HG03432 (cell line): ENCODE data around the gene AATF.
"Not testable (repeated sequence)": the region's sequence is repeated elsewhere in the genome, so short reads cannot be mapped to it uniquely, and the experiment has no call there.

Experiments used
- ATAC-seq: cut with Tn5 transposase; IDR thresholded peaks from one replicate; pipeline ENCODE4 v1.9.1; 2021; ENCODE audit warnings: mild to moderate bottlenecking, moderate library complexity; ENCODE audit not compliant: unreplicated experiment

AATF gene

GRCh38 chr17:37069087-37069486, 120.3 kb downstream of the AATF start:
- no peak for ATAC-seq

GRCh38 chr17:37073464-37073863, 124.7 kb downstream of the AATF start:
- ATAC-seq, result not testable (repeated sequence)

DNA sequence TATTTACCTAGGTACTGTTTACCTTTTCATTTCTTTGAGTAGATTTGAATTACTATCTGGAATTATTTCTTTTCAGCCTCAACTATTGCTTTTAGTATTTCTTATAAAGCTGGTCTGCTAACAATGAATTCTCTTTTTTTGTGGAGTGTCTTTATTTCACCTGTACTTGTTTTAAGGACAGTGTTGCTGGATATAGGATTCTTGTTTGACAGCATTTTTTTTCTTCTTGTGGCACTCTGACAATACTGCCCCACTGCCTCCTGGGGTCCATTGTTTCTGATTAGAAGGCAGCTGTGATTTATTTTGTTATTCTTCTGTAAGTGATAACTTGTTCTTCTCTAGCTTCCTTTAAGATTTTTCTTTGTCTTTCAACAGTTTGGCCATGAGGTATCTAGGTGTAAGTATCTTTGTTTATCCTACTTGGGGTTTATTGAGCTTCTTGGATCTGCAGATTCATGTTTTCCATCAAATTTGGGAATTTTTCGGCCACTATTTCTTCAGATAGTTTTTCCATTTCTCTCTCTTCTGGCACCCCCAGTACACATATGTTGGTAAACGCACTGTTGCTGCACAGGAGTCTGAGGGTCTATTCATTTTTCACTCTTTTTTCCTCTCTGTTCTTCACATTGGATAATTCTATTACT, 130.4 kb downstream of the AATF start:
- ATAC-seq, result no peak

GRCh38 chr17:37079735-37080134, 131.0 kb downstream of the AATF start:
- ATAC-seq, result no peak

DNA sequence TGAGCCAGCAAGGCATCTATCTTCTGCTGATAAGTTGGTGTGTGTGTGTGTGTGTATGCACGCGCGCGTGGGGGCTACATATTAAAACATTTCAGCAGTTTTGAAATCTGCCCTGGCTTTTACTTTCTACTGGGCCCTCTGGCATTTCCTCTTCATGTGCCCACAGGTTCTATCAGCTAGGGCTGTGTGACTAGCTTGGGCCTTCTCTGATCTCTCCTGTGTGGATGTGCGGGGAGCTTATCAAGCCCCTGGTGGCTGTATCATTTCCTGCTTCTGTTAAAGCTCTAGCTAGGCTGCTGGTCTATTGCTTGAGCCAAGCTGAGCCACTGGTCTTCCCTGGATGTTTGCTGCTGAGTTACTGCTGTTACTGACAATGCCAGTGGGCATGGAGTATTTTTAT, 132.5 kb downstream of the AATF start:
- no peak for ATAC-seq

DNA sequence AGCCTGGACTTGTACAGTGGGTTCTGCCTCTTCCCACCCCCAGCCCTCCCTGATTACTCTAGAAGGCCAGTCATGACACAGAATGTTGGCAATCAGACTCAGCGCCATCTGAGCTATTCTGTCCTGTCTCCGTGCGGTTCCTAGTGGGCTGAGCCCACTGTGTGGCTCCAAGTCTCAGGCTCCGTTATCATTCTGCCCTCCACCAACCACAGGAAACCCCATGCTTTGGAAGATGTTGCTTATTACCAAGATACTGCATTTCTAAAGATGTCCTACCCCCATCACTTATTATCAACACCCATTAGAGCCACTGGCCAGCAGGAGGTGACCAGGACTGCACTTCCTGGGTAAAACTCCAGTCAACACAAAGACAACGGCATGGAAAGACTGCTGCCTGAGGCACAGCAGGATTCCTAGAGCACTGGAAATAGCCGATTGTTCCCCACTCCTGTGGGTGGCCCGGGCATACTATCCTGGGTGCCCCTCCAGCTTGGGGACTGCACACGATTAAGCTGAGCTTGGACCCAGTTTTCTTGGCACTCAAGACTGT, 133.6 kb downstream of the AATF start:
- ATAC-seq, result no peak

DNA sequence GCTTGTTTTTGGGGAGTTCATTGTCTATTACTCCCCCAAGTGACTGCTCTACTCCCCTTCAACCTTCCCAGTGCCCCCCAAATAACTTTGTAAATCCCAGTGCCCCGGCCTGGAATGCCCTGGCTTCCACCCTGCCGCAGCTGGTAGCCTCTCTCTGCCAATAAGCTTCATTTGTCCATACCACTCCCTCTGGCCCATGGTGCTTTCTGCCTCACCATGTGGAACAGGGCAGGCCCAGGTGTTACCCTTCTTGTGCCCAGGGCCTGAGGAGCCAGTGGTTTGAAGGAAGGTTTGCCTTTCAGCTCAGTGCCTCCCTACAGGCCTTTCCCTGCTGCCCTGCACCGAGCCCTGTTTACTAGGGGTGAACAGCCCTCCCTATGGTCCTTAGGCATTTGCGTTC, 134.2 kb downstream of the AATF start:
- no peak for ATAC-seq

DNA sequence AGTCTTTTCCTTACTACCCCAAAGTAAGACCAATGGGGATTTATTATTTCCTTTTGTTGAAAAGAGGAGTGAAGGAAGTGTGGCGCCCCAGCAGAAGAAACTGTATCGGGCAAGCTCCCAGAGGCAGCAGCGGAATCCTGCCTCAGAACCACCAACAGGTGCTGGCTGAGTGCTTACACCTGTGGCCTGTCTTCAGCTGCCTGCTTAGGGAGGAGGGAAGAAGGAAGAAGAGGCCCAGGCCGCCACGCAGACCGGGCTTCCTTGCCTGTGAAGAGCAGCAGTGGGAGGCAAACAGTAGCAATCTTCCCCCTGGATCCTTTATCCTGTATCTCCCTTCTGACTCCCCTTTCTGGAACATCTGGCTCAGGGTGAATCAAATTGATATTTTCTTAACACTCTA, 134.7 kb downstream of the AATF start:
- ATAC-seq, result no peak

- no peak for ATAC-seq
Observed at GRCh38 chr17:37084372-37084771, 135.6 kb downstream of the AATF start.

DNA sequence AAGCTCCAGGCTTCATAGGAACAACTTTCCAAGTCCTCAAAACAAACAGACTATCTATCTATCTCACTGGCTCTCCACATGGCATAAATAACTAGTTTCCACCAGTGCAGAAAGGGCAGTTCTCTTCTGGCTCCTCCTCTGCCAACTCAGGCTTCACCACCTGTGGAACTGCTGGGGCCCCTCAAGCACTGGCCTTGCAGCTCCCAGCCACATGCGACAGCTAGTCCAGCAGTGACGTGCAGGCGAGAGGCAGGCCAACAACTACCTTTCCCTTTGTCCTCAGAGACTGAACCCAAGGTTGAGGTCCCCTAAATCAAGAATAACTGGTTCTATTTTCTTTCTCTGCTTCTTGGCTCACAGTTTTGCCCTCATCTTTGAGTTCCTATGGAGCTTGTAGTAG, 137.6 kb downstream of the AATF start:
- ATAC-seq, result no peak

- ATAC-seq, result no peak
Observed at GRCh38 chr17:37086948-37087347, 138.2 kb downstream of the AATF start.

- no peak for ATAC-seq
Observed at GRCh38 chr17:37087683-37088082, 138.9 kb downstream of the AATF start.

- no peak for ATAC-seq
Observed at GRCh38 chr17:37088459-37088858, 139.7 kb downstream of the AATF start.

DNA sequence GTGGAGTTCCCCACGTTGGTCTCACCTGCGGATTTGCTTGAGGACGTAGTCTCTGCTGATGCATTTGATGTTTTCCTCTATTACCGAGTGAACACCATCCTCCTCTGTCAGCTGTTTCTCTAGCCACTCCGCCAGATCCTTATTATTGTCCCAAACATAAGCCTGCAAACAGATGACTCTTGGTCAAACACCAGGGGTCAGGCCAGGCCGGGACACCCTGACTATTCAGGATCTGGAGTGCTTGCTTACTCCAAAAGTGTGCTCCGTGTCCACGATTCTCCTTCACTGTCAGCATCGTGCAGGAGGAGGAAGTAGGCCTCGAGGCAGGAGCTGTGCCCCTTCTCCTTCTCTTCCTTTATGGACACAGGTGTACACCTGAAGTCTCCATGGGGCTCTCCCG, 140.2 kb downstream of the AATF start:
- ATAC-seq, result no peak

DNA sequence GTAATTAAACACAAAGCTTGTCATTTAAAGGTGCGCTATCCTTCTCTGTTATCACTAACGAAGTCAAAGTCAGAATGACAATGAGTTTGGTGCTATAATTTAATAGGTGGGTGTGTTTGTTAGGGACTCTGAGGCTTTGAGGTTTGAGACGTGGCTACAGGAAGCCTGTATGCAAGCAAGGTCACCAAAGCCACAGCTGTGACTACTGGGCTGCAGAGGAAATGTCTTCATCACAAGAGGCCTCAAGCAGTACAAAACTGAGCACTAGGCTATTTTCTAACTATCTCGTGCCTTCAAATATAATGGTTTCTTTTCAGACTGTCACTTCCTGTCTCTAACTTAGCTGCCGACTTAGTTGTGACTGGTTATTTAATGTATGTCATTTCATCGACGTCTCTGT, 141.2 kb downstream of the AATF start:
- ATAC-seq, result no peak

DNA sequence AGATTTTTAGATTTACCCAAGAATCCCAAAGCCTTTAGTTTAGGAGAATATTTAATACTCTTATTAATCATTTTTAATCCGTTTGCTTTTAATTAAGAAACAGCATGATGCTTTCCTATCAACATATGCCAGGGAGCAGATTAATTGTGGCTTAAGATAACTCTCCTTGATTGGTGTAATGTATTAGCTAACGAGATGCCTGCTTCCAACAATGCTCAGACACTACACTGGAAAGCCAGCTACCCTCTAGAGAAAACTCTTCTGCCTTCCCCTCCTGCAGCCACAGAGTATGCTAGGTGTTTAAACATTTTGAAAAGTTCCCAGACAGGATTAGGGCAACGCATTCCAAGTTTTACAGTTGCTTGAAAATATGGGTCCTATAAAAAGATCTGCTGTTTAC, 142.2 kb downstream of the AATF start:
- no peak for ATAC-seq

GRCh38 chr17:37092071-37092470, 143.3 kb downstream of the AATF start:
- no peak for ATAC-seq

GRCh38 chr17:37092701-37093100, 143.9 kb downstream of the AATF start:
- no peak for ATAC-seq

- no peak for ATAC-seq
Observed at GRCh38 chr17:37094391-37094790, 145.6 kb downstream of the AATF start.

GRCh38 chr17:37096071-37096470, 147.3 kb downstream of the AATF start:
- ATAC-seq, result no peak

DNA sequence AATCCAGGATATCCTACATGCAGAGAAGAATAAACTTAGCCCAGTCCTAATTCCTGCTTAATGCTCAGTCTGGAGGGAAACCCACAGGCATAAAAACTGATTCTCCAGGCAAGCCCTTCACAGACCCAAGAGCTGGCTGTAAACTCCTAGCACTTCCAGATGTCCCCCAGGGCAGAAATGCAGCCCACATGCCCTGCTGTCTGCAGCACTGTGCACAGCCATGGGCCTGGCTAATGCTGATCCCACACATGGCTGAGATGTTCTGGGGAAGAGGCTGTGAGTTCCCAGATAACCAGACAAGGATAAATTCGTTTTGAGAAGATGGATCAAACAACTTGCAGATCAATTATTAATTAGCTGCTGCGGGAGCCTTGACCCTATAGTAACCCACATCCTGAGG, 148.4 kb downstream of the AATF start:
- ATAC-seq, result no peak

DNA sequence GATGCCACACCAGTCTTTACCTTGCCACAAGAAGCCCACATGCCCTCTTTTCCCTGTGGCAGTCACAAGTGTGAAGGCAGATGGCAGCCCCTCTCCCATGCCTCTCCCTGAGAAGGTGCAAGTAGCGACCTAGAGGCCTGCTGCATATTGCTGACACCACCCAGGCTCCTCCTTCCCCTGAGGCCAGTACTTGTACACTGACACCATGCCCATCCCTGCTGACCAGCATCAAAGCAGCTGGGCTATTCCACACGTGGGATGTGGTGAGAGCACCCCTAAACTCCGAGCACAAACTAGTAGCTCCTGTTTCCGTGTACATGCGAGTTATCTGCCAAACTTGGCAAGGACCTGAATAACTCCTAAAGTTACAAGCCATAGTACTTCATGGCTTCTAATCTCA, 149.4 kb downstream of the AATF start:
- no peak for ATAC-seq
